HG03378 (cell line): ENCODE results near the gene REPIN1.

Experiments used
- ATAC-seq: cut with Tn5 transposase; IDR thresholded peaks from one replicate; pipeline ENCODE4 v1.9.1; 2021; ENCODE audit warnings: mild to moderate bottlenecking, moderate library complexity; ENCODE audit not compliant: unreplicated experiment

The REPIN1 gene

DNA sequence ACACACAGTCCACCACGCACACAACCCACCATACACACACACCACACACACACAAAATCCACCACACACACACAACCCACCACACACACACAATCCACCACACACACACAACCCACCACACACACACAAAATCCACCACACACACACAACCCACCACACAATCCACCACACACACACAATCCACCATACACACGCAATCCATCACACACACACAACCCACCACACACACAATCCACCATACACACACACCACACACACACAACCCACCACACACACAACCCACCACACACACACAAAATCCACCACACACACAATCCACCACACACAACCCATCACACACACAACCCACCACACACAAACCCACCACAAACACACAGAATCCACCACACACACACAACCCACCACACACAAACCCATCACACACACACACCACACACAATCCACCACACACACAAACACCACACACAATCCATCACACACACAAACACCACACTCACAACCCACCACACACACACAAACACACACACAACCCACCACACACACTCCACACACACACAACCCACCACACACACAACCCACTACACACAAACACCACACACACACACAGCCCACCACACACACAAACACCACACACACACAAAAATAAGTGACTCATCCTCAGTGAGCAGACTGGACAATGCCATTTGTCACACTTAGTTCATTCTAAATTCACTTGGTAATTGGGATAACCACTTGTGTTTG lies 8.8 kb upstream of the REPIN1 start:
- no peak for ATAC-seq

DNA sequence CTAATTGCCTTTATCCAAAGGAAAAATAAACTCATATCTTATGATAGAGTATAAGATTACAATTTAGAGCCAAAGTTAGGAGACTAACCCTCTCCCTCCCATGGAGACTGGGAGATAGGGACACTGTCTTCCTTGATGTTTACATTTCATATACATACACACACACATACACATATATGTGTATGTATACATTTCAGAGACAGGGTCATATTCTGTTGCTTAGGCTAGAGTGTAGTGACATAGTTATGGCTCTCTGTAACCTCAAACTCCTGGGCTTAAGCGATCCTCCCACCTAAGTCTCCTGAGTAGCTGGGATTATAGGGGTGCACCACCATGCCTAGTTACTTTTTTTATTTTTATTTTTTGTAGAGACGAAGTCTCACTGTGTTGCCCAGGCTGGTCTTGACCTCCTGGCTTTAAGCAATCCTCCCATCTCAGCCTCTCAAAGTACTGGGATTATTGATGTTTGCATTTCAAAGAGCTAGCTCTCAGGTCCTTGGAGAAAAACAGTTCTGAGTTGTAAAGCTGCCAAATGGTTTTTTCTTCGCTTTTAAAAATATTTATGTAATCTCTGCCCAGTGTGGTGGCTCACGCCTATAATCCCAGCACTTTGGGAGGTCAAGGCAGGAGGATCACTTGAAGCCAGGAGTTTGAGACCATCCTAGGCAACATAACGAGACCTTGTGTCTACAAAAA lies 8.1 kb upstream of the REPIN1 start:
- ATAC-seq, result no peak

DNA sequence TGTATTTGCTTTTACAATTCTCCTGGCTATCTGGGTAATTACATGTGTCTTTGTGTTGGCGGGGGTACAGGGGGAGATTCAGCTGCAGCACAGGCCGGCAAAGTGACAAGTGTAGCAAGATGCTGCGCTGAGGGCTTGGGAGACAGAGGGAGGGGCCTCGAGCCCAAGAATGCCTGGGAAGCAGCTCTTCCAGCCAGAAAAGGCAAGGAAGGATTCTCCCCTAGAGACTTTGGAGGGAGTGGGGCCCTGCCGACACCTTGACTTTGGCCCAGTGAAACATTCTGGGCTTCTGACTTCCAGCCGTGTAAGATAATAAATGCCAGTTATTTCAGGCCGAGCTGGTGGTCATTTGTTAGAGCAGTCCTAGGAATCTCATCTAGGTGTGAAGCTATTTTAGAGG lies 7.2 kb upstream of the REPIN1 start:
- ATAC-seq, result no peak

DNA sequence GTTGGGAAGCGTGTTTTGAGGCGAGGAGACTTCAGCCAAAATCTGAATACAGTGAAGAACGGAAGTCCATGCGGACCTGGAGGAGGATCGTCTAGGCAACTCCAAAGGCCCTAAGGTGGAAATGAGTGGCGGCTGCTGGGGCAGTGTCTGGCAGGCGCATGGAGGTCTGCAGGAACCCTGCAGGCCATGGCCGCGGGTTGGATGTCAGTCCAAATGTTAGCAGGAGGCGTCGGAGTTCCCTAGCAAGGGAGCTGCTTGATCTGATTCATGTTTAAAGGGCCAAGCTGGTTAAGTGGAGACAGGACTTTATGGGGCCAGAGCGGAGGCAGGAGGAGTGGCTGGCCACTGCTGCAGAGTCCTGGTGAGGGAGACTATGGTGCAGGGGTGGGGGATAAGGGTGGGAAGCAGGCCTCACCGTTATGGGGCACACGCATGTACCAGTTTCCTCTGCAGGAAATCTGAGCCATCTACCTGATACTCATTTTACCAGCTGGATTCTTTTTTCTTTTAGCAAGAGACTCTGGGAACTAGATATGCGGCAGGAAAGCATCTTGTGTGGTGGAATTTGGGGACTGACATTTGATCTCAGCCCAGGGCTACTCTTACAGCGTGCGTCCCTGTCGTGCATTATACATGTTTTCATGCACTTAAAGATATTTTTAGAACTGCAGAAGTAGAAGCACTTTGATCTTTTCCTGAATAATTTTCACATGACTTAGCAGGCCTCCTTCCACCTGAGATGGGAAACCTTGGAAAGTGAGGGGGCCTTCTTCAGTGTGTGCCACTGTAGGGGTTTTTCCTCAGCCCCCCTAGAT lies 6.6 kb upstream of the REPIN1 start:
- no peak for ATAC-seq

DNA sequence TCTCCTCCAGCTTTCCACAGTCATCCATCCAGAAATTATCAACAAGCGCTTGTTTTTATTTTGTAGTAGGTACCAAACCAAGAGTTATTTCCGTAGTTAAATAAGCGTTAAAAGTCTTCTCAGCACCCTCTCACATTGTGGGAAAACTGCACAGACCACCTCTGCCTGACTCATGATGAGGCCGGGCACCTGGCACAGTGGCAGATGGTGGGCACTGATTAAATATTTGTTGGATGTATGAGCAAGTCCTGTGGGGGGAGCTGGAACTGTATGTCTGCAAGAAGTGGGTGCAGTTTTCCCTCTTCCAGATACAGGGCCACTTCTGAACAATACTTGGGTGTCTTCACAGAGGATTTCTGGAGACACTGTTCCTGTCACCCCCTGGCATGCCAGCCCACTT lies 5.3 kb upstream of the REPIN1 start:
- no peak for ATAC-seq

DNA sequence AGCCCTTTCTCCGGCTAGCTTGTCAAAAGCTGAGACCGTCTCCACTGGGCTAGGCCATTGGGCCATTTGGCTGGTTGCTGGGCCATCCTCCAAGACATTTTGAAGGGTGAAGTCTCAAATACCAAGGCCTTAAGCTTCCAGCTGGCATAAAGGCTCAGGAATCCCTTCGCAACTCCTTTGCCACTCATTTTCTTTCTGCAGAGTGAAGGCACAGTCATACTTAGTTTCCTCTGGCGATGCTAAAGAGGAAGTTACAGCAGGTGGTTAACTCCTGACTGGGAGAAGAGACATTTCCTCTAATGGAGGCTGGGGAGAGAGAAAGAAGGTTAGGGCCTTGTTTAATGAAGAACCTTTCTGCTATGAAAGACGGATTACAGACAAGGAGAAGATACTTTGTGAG lies 4.8 kb upstream of the REPIN1 start:
- ATAC-seq, result no peak

DNA sequence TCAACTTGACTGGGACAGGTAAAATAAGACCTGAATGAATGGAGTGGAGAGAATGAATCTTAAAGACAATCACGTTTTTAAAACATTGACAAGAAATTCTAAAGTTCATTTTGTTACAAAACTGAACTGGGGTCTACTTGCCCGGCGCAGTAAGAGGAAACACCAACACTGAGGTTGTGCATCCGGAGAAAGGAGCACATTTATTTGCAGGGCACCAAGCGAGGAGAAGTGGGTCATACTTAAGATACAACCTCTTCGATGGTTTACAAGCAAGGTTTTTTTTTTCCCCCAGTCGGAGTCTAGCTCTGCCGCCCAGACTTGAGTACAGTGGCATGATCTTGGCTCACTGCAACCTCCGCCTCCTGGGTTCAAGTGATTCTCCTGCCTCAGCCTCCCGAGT lies 3.4 kb upstream of the REPIN1 start:
- ATAC-seq, result no peak

DNA sequence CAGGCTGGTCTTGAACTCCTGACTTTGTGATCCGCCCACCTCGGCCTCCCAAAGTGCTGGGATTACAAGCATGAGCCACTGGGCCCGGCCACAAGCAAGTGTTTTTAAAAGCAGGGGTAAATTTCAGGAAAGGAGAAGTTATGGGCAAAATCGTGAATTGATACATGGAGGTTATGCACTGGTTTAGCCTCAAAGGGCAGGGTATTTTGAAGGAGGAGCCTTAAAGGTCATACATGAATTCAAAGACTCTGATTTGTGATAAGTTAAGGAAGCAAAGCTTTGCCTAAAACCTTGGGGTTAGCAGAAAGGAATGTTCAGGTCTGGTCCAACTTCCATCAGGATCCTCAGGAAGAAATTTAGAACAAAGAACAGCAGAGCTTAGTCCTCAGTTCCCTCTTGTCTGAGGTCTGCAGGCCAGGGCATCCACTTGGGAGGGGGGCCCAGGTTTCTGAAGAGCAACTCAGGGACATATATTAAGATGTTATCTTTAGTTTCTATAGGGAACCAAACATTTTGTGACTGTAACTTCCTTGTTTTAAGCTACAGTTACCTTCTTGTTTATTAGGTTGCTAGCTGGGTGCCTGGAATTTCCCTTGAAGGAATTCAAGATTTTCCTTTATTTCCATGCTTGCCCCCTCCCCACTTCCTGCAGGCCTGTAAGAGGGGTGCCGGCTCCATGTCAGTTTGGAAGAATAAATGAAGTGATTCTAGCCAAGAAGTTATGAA lies 2.8 kb upstream of the REPIN1 start:
- no peak for ATAC-seq

DNA sequence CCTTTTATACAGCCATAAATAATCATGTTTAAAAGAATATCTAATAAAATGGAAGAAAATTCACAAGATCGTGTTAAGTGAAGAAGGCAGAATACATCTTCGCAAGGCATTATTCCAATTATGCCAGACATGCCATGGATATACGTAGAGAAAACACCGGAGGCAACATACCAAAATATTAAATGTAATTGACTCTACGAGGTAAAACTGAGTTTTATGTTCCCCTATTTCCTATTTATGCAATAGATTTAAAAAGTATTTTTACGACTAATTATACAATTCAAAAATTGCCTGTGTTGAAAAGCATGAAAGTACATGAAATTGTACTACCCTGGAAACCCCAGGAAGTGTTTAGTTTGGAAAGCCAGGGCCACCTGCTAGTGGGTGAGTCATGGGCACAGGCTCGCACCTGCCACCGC lies 936 bp upstream of the REPIN1 start:
- no peak for ATAC-seq

DNA sequence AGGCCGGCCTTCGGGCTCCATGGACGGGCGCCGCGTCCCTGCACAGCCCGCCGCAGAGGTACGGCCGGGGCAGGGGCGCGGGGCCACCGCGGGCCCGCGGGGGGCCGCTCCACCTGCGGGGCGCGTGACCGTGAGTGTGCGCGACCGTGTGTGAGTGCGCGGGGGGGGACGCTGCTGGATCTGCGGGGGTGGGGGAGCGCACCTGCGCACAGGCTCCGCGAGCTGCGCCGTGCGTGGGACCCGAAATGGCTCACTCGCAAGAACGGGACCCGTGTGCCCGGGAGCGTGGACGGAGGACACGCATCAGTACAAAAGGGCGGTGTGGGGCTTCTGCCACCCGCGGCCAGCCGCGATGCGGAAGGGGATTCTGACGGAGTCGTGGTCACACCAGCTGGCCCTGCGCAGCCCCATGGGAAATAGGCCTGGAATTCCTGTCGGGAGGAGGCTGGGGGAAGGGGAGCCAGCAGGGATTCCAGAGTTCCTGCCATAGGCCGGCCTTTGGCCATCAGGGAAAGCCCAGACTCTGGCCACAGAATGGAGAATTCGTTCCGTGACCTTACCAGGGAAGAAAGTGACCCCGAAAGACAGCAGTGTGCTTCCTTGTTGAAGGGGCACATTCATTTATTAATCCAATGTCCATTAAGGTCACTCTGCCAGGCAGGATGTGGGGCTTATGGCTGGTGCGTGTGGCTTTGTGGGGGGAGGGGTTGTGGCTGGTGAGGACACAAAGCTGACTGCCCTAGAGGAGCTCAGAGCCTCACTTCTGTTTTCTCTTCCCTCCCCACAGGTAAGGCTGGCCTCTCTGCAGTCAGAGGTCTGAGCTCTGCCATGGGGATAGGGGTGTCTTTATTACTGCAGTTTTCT lies 494 bp downstream of the REPIN1 start:
- peak; percentile 48 for ATAC-seq

DNA sequence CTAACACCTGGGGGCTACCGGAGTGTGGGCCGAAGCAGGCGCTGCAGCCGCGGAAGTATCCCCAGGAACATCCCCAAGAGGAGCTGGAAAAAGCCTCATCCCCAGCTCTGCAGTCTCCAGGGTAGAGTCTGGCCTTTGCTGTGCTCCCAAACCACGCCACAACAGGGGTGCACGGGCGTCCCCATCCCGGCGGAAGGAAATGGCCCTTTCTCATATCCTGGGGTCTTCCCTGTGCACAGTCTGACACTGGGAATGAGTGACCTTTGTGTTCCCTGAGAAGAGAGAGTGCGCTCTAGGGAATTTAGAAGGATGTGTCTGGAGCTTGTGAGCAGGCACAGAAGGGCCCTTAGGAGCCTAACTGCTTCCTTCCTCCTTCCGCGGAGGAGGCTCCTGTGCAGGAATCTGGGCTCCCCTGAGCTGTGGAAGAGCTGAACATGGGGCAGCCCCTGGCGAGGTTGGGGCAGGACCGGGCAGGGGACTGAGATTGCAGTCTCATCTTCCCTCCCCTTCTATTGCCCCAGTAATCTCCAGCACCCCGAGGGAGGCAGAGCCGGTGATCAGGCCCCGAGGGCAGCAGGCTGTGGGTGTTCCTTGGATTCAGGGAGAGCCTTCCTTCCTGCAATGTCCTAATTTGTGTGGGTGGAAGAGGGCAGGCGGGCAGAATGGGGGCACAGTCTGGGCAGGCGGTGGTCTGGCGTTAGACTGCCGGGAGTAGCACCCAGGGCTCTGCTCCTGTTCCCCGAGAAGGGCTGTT lies 1.3 kb downstream of the REPIN1 start:
- no peak for ATAC-seq

DNA sequence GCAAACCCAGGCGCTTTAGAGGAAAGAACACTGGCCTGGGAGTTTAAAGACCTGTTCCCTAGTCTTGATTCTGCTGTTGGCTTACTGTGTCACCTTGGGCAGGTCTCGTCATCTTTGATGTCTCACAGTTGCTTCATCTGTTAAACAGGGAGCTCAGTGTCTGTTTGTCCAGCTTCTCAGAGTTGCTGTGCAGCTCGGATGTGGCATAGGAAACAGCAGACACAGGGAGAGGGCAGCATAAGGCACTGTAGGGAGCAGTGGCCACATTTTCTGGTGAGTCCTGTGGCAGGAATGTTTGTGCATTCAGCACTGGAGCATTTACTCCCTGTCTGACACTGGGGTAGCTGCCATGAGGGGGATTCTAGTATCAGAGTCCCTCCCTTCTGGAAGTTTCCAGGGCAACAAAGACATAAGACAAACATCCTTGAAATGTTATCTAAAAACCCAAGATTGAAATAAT lies 2.0 kb downstream of the REPIN1 start:
- ATAC-seq, result no peak

DNA sequence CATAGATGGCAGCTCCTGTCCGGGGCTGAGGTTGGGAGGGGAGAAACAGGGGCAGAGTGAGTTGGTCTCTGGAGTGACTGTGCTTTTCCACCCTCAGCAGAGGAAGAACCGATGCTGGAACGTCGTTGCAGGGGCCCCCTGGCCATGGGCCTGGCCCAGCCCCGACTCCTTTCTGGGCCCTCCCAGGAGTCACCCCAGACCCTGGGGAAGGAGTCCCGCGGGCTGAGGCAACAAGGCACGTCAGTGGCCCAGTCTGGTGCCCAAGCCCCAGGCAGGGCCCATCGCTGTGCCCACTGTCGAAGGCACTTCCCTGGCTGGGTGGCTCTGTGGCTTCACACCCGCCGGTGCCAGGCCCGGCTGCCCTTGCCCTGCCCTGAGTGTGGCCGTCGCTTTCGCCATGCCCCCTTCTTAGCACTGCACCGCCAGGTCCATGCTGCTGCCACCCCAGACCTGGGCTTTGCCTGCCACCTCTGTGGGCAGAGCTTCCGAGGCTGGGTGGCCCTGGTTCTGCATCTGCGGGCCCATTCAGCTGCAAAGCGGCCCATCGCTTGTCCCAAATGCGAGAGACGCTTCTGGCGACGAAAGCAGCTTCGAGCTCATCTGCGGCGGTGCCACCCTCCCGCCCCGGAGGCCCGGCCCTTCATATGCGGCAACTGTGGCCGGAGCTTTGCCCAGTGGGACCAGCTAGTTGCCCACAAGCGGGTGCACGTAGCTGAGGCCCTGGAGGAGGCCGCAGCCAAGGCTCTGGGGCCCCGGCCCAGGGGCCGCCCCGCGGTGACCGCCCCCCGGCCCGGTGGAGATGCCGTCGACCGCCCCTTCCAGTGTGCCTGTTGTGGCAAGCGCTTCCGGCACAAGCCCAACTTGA lies 2.7 kb downstream of the REPIN1 start:
- no peak for ATAC-seq

DNA sequence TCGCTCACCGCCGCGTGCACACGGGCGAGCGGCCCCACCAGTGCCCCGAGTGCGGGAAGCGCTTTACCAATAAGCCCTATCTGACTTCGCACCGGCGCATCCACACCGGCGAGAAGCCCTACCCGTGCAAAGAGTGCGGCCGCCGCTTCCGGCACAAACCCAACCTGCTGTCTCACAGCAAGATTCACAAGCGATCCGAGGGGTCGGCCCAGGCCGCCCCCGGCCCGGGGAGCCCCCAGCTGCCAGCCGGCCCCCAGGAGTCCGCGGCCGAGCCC lies 3.3 kb downstream of the REPIN1 start:
- ATAC-seq, result no peak

DNA sequence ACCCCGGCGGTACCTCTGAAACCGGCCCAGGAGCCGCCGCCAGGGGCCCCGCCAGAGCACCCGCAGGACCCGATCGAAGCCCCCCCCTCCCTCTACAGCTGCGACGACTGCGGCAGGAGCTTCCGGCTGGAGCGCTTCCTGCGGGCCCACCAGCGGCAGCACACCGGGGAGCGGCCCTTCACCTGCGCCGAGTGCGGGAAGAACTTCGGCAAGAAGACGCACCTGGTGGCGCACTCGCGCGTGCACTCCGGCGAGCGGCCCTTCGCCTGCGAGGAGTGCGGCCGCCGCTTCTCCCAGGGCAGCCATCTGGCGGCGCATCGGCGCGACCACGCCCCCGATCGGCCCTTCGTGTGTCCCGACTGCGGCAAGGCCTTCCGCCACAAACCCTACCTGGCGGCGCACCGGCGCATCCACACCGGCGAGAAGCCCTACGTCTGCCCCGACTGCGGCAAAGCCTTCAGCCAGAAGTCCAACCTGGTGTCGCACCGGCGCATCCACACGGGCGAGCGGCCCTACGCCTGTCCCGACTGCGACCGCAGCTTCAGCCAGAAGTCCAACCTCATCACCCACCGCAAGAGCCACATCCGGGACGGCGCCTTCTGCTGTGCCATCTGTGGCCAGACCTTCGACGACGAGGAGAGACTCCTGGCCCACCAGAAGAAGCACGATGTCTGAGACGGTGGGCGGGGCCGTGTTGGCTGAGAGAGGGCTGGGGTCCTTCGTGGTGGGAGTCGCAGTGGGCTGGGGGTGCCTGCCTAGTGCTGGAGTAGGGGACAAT lies 3.8 kb downstream of the REPIN1 start:
- no peak for ATAC-seq

DNA sequence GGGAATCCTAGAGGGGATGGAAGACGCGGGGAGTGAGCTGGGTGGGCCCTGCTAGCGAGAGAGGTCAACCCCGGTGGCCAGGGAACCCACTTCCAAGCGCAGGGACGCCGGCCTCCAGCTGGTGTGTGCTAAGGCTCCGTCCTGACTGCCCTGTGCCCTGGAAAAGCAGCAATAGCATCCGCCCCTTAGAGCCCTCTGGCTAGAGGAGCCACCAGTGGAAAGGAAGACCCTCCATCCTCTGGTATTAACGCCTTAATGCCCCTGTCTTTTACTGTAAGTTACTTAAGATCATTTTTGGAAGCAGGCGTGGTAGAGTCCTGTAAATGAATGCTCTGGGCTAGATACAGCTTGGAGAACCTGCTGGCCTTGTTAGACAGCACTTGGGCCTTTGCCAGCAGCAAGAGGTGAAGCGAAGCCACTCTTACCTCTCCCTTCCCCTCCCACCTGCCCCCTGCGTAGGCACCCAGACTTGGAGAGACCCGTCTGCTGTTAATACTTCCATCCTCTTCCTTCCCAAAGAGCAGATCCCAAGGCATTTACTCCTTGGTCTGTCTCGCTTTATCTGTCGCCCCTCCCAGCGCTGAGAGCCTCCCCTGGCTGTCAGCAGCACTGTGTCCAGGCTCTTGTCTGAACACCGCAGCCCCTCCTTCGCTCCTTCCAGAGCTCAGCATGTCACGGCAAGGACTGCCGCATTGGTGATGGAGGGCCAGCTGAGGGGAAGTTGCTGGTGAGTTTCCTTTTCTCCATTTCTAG lies 4.6 kb downstream of the REPIN1 start:
- ATAC-seq, result no peak

DNA sequence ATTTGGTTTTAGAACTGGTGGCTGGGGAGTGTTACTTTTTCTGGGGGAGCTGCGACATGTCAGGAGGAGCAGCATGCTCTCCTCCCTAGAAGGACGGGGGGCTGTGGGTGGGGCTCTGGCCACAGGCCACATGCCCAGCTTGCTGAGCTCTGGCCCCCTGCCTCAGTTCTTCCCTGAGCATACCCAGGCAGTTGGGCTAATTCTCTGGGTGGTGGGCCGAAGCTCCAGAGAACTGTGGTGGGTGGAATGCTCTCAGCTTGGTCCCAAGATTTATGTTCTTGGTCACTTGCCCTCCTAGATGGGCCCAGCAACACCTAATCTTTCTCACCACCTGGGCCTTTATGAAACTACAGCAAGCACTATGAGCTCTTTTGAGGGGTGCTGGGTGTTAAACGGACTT lies 5.4 kb downstream of the REPIN1 start:
- ATAC-seq, result no peak
